HT1080 (cell line): ENCODE results near the gene ASB14. TPM values are rescaled to one million over a fixed set of nuclear protein-coding genes. Genes with fewer than 3 reads are reported as not detected.
"Not testable (repeated sequence)": the region's sequence is repeated elsewhere in the genome, so short reads cannot be mapped to it uniquely, and the experiment has no call there.

ENCODE experiments used
- DNase-seq: peaks from one replicate; pipeline ENCODE4 v3.0.0-alpha.2; 2015; ENCODE audit warnings: low read depth
- polyA plus RNA-seq, 2 experiments: library from polyadenylated mRNA; depleted of rRNA; stranded (reverse); fragments of >200 nt; gene quantifications; 2 replicates each; pipeline ENCODE4 v1.2.3, GENCODE V29; 2015
- total RNA-seq: library from RNA; depleted of rRNA; stranded (reverse); fragments of >200 nt; shearing (Covaris generic); gene quantifications from 2 replicates; pipeline ENCODE4 v1.2.3, GENCODE V29; 2014; rRNA removed

The ASB14 gene
- 0.20 TPM in 1 of 2 replicates, not detected in the other for total RNA-seq
- not detected in 2 replicates for polyA plus RNA-seq (2015; cell fraction: cytosol; rRNA removed)
- polyA plus RNA-seq (2015; cell fraction: nucleus; rRNA removed) = 0.06 TPM in 1 of 2 replicates, not detected in the other

GRCh38 chr3:57292159-57292896 lies at the start of gene ASB14:
Gene ASB14, minus strand, starts transcription at chr3:57292685. Its CDS starts 652 bp downstream, at chr3:57292033.
- no peak for DNase-seq

GRCh38 chr3:57339071-57339642 lies 46.7 kb upstream of the ASB14 start:
- DNase-seq = not testable (repeated sequence)

- not testable (repeated sequence) for DNase-seq
These were observed 46.0 kb upstream of the ASB14 start for GRCh38 chr3:57338272-57339070.

GRCh38 chr3:57335283-57335938 lies 42.9 kb upstream of the ASB14 start:
- DNase-seq = no peak

GRCh38 chr3:57331078-57331610 lies 38.7 kb upstream of the ASB14 start:
- DNase-seq = no peak

GRCh38 chr3:57326498-57326897 lies 34.0 kb upstream of the ASB14 start:
- DNase-seq = not testable (repeated sequence)

GRCh38 chr3:57314204-57314603 lies 21.7 kb upstream of the ASB14 start:
- no peak for DNase-seq

GRCh38 chr3:57309769-57310360 lies 17.4 kb upstream of the ASB14 start:
- no peak for DNase-seq

- DNase-seq = peak; percentile 62
These were observed 11.0 kb upstream of the ASB14 start for GRCh38 chr3:57303520-57303919.

- DNase-seq = peak; percentile 83
These were observed 5.6 kb upstream of the ASB14 start for GRCh38 chr3:57298041-57298440.

- DNase-seq = no peak
These were observed 527 bp upstream of the ASB14 start for GRCh38 chr3:57292897-57293526.

- no peak for DNase-seq
These were observed 4.1 kb downstream of the ASB14 start for GRCh38 chr3:57288403-57288802.

- DNase-seq = no peak
These were observed 5.3 kb downstream of the ASB14 start for GRCh38 chr3:57287205-57287604.

GRCh38 chr3:57283334-57283733 lies 9.2 kb downstream of the ASB14 start:
- DNase-seq = no peak

GRCh38 chr3:57281715-57282114 lies 10.8 kb downstream of the ASB14 start:
- peak; percentile 69 for DNase-seq

GRCh38 chr3:57279685-57280084 lies 12.8 kb downstream of the ASB14 start:
- DNase-seq = peak; percentile 31

GRCh38 chr3:57278237-57278636 lies 14.2 kb downstream of the ASB14 start:
- DNase-seq = no peak

- no peak for DNase-seq
These were observed 17.1 kb downstream of the ASB14 start for GRCh38 chr3:57275393-57275792.

- DNase-seq = no peak
These were observed 17.6 kb downstream of the ASB14 start for GRCh38 chr3:57274845-57275244.

GRCh38 chr3:57268416-57268815 lies 24.1 kb downstream of the ASB14 start:
- DNase-seq = no peak
